ENCODE measurements around the gene ZBTB43.
A peak's percentile ranks its signal among the peaks of the same experiment; 100 is the strongest.
"Not testable (repeated sequence)": the region's sequence is repeated elsewhere in the genome, so short reads cannot be mapped to it uniquely, and the experiment has no call there.

The ZBTB43 gene

DNA sequence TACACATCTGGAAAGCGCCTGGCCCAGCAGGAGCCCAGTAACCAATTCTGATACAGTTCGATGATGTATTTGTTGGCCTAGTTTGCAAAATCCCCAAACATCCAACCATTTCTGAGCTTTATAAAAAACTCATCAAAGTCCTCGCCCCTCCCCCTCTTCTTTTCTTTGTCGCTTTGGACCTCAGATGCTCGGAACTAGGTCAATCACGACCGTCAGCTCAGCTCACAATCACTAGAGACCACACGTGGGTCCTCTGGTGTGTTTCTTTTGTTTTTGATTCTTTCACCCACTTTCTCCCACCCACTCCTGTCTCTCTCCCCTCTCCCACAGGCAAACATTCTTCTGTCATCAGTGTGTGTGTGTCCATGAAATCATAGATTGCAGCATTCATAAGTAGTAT, 26.7 kb upstream of the ZBTB43 start:
- Histone ChIP-seq H3K36me3 (ENCODE audit: control insufficient read depth, insufficient read depth, low read length) (no peaks in the 10 kb centered on the region), H3K27me3 (replicated peaks; ENCODE audit: control insufficient read depth, insufficient read depth, low read length) (peaks cover 2% of the 10 kb centered on the region), H3K4me3 (replicated peaks; ENCODE audit: low read depth, low read length) (no peak overlapping the region)
- TF ChIP-seq CTCF (IDR thresholded peaks at IDR 0.05; ENCODE audit: insufficient read depth, low read length, poor library complexity, severe bottlenecking) = no peak
- DNase-seq (ENCODE audit: extremely low read depth, insufficient read length) = no peak

- H3K27me3 ChIP-seq (replicated peaks; ENCODE audit: control insufficient read depth, insufficient read depth, low read length); H3K36me3 ChIP-seq (ENCODE audit: control insufficient read depth, insufficient read depth, low read length); H3K4me3 ChIP-seq (replicated peaks; ENCODE audit: low read depth, low read length); DNase-seq (ENCODE audit: extremely low read depth, insufficient read length): not testable (repeated sequence)
Observed at GRCh38 chr9:126778696-126779095, 26.1 kb upstream of the ZBTB43 start.

DNA sequence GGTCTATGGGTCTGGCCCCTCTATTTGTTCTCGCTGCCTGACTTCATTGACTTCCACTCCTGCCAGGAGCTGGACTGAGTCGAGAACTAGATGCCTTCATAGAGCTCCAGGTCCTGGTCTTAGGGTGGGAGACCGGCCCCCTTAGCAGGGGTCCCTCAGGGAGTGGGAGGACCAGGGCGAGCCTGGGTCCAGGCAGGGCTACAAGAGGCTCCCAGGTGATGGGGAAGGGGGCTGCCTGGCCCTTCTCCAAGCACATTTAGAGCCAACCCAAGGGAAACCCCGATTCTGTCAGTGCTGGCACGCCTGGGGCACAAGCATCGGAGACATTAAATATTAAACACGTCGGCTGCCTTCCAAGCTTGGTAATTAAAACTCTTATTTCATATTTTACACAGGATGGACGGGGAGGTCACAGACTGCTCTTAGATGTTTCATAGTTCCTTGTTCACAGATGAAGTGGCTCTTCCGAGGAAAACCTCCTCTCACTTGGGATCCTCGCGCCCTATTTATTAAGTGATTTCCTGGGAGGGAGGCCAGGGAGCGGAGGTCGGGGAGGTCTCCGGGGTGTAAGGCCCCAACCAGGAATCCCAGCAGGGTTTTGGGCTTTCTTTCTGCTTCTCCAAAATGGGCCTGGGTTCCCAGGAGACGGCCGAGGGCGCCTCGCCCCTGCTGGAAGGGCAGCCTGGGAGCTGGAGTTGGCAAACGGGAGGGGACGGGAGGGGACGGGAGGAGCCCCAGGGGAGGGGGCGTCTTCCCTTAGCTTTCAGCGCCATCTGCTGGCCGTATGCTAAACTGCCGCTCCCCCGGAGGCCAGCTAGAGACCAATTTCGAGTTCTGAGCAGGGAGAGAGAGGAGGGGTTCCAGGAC, 23.4 kb upstream of the ZBTB43 start:
- Histone ChIP-seq H3K4me3 (replicated peaks; ENCODE audit: low read depth, low read length) (no peak overlapping the region), H3K36me3 (ENCODE audit: control insufficient read depth, insufficient read depth, low read length) (no peaks in the 10 kb centered on the region), H3K27me3 (replicated peaks; ENCODE audit: control insufficient read depth, insufficient read depth, low read length) (peaks cover 2% of the 10 kb centered on the region)
- peak; percentile 54 for DNase-seq (ENCODE audit: extremely low read depth, insufficient read length)
- peak; percentile 90 for TF ChIP-seq CTCF (IDR thresholded peaks at IDR 0.05; ENCODE audit: insufficient read depth, low read length, poor library complexity, severe bottlenecking)

- Histone ChIP-seq H3K4me3 (replicated peaks; ENCODE audit: low read depth, low read length) (no peak overlapping the region), H3K36me3 (ENCODE audit: control insufficient read depth, insufficient read depth, low read length) (no peaks in the 10 kb centered on the region), H3K27me3 (replicated peaks; ENCODE audit: control insufficient read depth, insufficient read depth, low read length) (peaks cover 2% of the 10 kb centered on the region)
- no peak for DNase-seq (ENCODE audit: extremely low read depth, insufficient read length)
- TF ChIP-seq CTCF (IDR thresholded peaks at IDR 0.05; ENCODE audit: insufficient read depth, low read length, poor library complexity, severe bottlenecking) = no peak
Observed at GRCh38 chr9:126782053-126782388, 22.8 kb upstream of the ZBTB43 start.

DNA sequence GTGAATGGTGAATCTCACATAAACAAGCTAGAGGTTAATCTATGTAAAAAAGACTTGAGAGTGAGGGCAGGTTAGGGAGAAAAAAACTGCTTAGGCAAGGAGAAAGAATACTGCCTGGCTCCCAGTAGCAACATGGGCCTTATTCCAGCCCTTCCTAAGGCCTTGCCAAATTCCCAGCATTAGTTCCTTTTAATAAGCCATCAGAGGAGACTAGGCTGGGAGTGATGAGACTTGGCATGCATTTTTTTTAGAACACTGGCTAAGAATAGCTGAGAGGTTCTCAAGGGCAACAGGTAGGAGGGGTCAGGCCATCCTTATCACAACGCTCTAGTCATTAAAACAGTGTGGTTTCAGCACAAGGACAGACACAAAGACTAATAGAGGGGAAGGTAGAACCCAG, 20.9 kb upstream of the ZBTB43 start:
- H3K27me3 ChIP-seq (replicated peaks; ENCODE audit: control insufficient read depth, insufficient read depth, low read length) = peaks cover 4% of the 10 kb centered on the region
- no peak for TF ChIP-seq CTCF (IDR thresholded peaks at IDR 0.05; ENCODE audit: insufficient read depth, low read length, poor library complexity, severe bottlenecking)
- no peaks in the 10 kb centered on the region for H3K36me3 ChIP-seq (ENCODE audit: control insufficient read depth, insufficient read depth, low read length)
- H3K4me3 ChIP-seq (replicated peaks; ENCODE audit: low read depth, low read length) = no peak overlapping the region
- no peak for DNase-seq (ENCODE audit: extremely low read depth, insufficient read length)

GRCh38 chr9:126784401-126784800, 20.4 kb upstream of the ZBTB43 start:
- peaks cover 4% of the 10 kb centered on the region for H3K27me3 ChIP-seq (replicated peaks; ENCODE audit: control insufficient read depth, insufficient read depth, low read length)
- no peaks in the 10 kb centered on the region for H3K36me3 ChIP-seq (ENCODE audit: control insufficient read depth, insufficient read depth, low read length)
- no peak for DNase-seq (ENCODE audit: extremely low read depth, insufficient read length)
- no peak overlapping the region for H3K4me3 ChIP-seq (replicated peaks; ENCODE audit: low read depth, low read length)
- TF ChIP-seq CTCF (IDR thresholded peaks at IDR 0.05; ENCODE audit: insufficient read depth, low read length, poor library complexity, severe bottlenecking) = no peak

GRCh38 chr9:126784841-126785240, 20.0 kb upstream of the ZBTB43 start:
- DNase-seq (ENCODE audit: extremely low read depth, insufficient read length); H3K4me3 ChIP-seq (replicated peaks; ENCODE audit: low read depth, low read length); H3K36me3 ChIP-seq (ENCODE audit: control insufficient read depth, insufficient read depth, low read length): not testable (repeated sequence)

More at GRCh38 chr9:126784841-126785240, 20.0 kb upstream of the ZBTB43 start:
- not testable (repeated sequence) for H3K27me3 ChIP-seq (replicated peaks; ENCODE audit: control insufficient read depth, insufficient read depth, low read length)

Data from GM06990 (cell line).